Measurements from ENCODE around the gene KLHDC8A. TPM values are rescaled to one million over a fixed set of nuclear protein-coding genes. Genes with fewer than 3 reads are reported as not detected.
"Not testable (repeated sequence)": the region's sequence is repeated elsewhere in the genome, so short reads cannot be mapped to it uniquely, and the experiment has no call there.

The KLHDC8A gene
- total RNA-seq, 1 donor from 2014 or later, result 46.7 TPM

DNA sequence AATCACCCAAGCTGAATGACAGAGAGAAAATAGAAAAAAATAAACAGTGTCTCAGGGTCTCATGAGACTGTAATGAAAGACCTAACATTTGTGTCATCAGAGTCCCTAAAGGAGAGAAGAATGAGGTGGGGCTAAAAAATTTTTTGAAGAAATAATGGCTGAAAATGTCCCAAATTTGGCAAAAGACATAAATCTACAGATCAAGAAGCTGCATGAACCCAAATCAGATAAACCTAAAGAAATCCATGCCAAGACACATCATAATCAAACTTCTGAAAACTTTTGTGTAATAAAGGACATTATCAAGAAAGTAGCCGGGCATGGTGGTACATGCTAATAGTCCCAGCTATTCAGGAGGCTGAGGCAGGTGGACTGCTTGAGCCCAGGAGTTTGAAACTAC lies 35.9 kb upstream of the KLHDC8A start:
- Mint-ChIP-seq H3K4me3 (no peak overlapping the region), H3K27me3 (ENCODE audit: low read depth) (peaks cover 13% of the 10 kb centered on the region), H3K4me1 (peaks cover 7% of the 10 kb centered on the region), H3K9me3 (no peaks in the 10 kb centered on the region), H3K36me3 (ENCODE audit: low read depth) (no peaks in the 10 kb centered on the region), H3K27ac (ENCODE audit: unreplicated experiment) (no peak overlapping the region)
- no peak for TF ChIP-seq CTCF (conservative IDR thresholded peaks at IDR 0.05)
- no peak for DNase-seq (ENCODE audit: low read depth, low spot score)

- Mint-ChIP-seq H3K27me3 (ENCODE audit: low read depth) (peaks cover 13% of the 10 kb centered on the region), H3K27ac (ENCODE audit: unreplicated experiment) (no peak overlapping the region), H3K9me3 (no peaks in the 10 kb centered on the region), H3K4me1 (no peaks in the 10 kb centered on the region), H3K36me3 (ENCODE audit: low read depth) (no peaks in the 10 kb centered on the region), H3K4me3 (no peak overlapping the region)
- no peak for TF ChIP-seq CTCF (conservative IDR thresholded peaks at IDR 0.05)
- DNase-seq (ENCODE audit: low read depth, low spot score), result no peak
These were observed 34.7 kb upstream of the KLHDC8A start for GRCh38 chr1:205391386-205391785.

DNA sequence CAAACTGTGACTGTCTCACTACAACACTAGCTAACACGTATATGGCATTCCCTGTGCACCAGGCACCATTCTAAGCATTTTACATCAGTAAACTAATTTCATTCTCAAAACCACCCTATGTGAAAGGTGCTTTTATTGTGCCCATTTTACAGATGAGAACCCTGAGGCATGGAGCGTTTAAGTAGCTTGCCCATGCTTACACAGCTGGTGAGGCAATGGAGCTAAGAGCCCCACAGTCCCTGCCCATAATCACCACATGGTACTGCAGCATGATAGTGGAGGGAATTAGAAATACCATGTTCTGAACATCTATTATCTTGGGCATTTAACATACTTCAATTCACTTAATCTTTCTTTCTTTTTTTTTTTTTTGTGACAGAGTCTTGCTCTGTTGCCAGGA lies 31.1 kb upstream of the KLHDC8A start:
- no peaks in the 10 kb centered on the region for H3K4me1 Mint-ChIP-seq
- no peak overlapping the region for H3K27ac Mint-ChIP-seq (ENCODE audit: unreplicated experiment)
- no peak for DNase-seq (ENCODE audit: low read depth, low spot score)
- H3K9me3 Mint-ChIP-seq, result no peaks in the 10 kb centered on the region
- no peak overlapping the region for H3K4me3 Mint-ChIP-seq
- H3K36me3 Mint-ChIP-seq (ENCODE audit: low read depth), result no peaks in the 10 kb centered on the region
- H3K27me3 Mint-ChIP-seq (ENCODE audit: low read depth), result peaks cover 13% of the 10 kb centered on the region
- TF ChIP-seq CTCF (conservative IDR thresholded peaks at IDR 0.05), result no peak

DNA sequence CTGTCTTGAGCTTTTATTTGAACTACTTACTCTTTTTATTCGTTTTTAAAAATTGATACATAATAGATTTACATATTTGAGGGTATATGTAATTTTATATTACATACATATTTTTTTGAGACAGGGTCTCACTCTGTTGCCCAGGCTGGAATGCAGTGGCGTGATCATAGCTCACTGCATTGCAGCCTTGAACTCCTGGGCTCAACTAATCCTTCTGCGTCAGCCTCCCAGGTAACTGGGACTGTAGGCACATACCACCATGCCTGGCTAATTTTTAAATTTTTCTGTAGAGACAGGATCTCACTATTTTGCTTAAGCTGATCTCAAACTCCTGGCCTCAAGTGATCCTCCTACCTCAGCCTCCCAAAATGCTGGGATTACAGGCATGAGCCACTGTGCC lies 26.3 kb upstream of the KLHDC8A start:
- H3K27me3 Mint-ChIP-seq (ENCODE audit: low read depth); H3K4me1 Mint-ChIP-seq; H3K4me3 Mint-ChIP-seq; H3K36me3 Mint-ChIP-seq (ENCODE audit: low read depth); H3K27ac Mint-ChIP-seq (ENCODE audit: unreplicated experiment); H3K9me3 Mint-ChIP-seq; DNase-seq (ENCODE audit: low read depth, low spot score): not testable (repeated sequence)

DNA sequence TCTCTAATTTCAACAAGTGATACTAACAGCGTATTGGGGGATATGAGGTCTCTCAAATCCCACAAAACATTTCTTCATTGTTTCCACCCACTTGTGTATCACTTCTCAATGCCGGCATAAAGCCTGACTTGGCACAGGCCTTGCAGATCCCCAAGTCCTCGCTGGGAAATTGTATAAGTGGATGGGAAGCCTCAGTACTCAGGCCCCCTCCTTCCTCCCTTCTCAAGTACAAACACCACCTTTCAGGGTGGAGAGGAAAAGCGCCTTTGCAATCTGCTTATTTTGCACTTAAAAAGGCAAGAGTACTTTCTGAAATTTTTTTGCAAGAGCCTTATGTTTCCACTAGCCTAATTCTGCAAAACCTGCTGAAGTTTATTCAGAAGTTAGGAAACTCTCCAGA lies 25.8 kb upstream of the KLHDC8A start:
- TF ChIP-seq CTCF (conservative IDR thresholded peaks at IDR 0.05), result no peak
- Mint-ChIP-seq H3K27me3 (ENCODE audit: low read depth) (no peaks in the 10 kb centered on the region), H3K36me3 (ENCODE audit: low read depth) (no peaks in the 10 kb centered on the region), H3K4me1 (peaks cover 5% of the 10 kb centered on the region), H3K27ac (ENCODE audit: unreplicated experiment) (no peak overlapping the region), H3K9me3 (no peaks in the 10 kb centered on the region), H3K4me3 (no peak overlapping the region)
- DNase-seq (ENCODE audit: low read depth, low spot score), result no peak

- no peak for TF ChIP-seq CTCF (conservative IDR thresholded peaks at IDR 0.05)
- H3K36me3 Mint-ChIP-seq (ENCODE audit: low read depth), result no peaks in the 10 kb centered on the region
- no peaks in the 10 kb centered on the region for H3K27me3 Mint-ChIP-seq (ENCODE audit: low read depth)
- DNase-seq (ENCODE audit: low read depth, low spot score), result no peak
- H3K9me3 Mint-ChIP-seq, result no peaks in the 10 kb centered on the region
- peaks cover 11% of the 10 kb centered on the region for H3K4me1 Mint-ChIP-seq
- no peak overlapping the region for H3K27ac Mint-ChIP-seq (ENCODE audit: unreplicated experiment)
- no peak overlapping the region for H3K4me3 Mint-ChIP-seq
These were observed 24.6 kb upstream of the KLHDC8A start for GRCh38 chr1:205381305-205381704.

All from neural crest cell (in vitro differentiated cells).